ACC112 (cell line): Measurements from ENCODE around the gene TNIK.
A peak's percentile ranks its signal among the peaks of the same experiment; 100 is the strongest.

Experiments
- H2AFZ ChIP-seq: fragments of 200-600 bp; sonication (generic); one replicate; pipeline ENCODE4 v1.6.0; 2017; ENCODE audit warnings: antibody characterized with exemption, low read length; ENCODE audit not compliant: unreplicated experiment
- H3K27ac ChIP-seq: fragments of 200-600 bp; sonication (generic); 2 replicates; pipeline ENCODE4 v1.5.1; 2014; ENCODE audit warnings: low read depth, mild to moderate bottlenecking, antibody characterized with exemption, low read length, moderate library complexity
- H3K27me3 ChIP-seq: fragments of 200-600 bp; sonication (generic); 2 replicates; pipeline ENCODE4 v1.6.1; 2014; ENCODE audit warnings: mild to moderate bottlenecking, antibody characterized with exemption, low read length, moderate library complexity, mixed read lengths; ENCODE audit not compliant: insufficient read depth
- H3K36me3 ChIP-seq: fragments of 200-600 bp; sonication (generic); 2 replicates; pipeline ENCODE4 v1.6.1; 2016; ENCODE audit warnings: mild to moderate bottlenecking, antibody characterized with exemption, low read length, moderate library complexity, mixed read lengths; ENCODE audit not compliant: insufficient read depth
- H3K4me1 ChIP-seq: fragments of 200-600 bp; sonication (generic); one replicate; pipeline ENCODE4 v1.6.1; 2016; ENCODE audit warnings: low read length, mixed read lengths; ENCODE audit not compliant: insufficient read depth, unreplicated experiment, control insufficient read depth
- H3K4me3 ChIP-seq: fragments of 200-600 bp; sonication (generic); 2 replicates; pipeline ENCODE4 v1.5.1; 2014; ENCODE audit warnings: mild to moderate bottlenecking, low read depth, low read length
- H3K79me2 ChIP-seq: fragments of 200-600 bp; sonication (generic); one replicate; pipeline ENCODE4 v1.6.0; 2016; ENCODE audit warnings: low read length; ENCODE audit not compliant: control insufficient read depth, unreplicated experiment, insufficient read depth

Gene TNIK

GRCh38 chr3:171366043-171366442 is 94.2 kb downstream of the TNIK start:
- no peak overlapping the region for H3K4me3 ChIP-seq
- no peaks in the 10 kb centered on the region for H3K27me3 ChIP-seq
- no peaks in the 10 kb centered on the region for H3K4me1 ChIP-seq
- no peak overlapping the region for H3K27ac ChIP-seq
- H2AFZ ChIP-seq: no peak overlapping the region
- H3K36me3 ChIP-seq: no peaks in the 10 kb centered on the region
- no peaks in the 10 kb centered on the region for H3K79me2 ChIP-seq

GRCh38 chr3:171365489-171365888 is 94.7 kb downstream of the TNIK start:
- H3K4me1 ChIP-seq: no peaks in the 10 kb centered on the region
- no peaks in the 10 kb centered on the region for H3K79me2 ChIP-seq
- no peaks in the 10 kb centered on the region for H3K27me3 ChIP-seq
- no peak overlapping the region for H3K4me3 ChIP-seq
- H3K27ac ChIP-seq: no peak overlapping the region
- H3K36me3 ChIP-seq: no peaks in the 10 kb centered on the region
- H2AFZ ChIP-seq: no peak overlapping the region

- no peak overlapping the region for H3K27ac ChIP-seq
- no peak overlapping the region for H2AFZ ChIP-seq
- H3K79me2 ChIP-seq: no peaks in the 10 kb centered on the region
- no peak overlapping the region for H3K4me3 ChIP-seq
- no peaks in the 10 kb centered on the region for H3K36me3 ChIP-seq
- H3K27me3 ChIP-seq: no peaks in the 10 kb centered on the region
- H3K4me1 ChIP-seq: no peaks in the 10 kb centered on the region
Observed at GRCh38 chr3:171364500-171364899, 95.7 kb downstream of the TNIK start.

GRCh38 chr3:171363202-171363601 is 97.0 kb downstream of the TNIK start:
- Histone ChIP-seq H3K27me3 (no peaks in the 10 kb centered on the region), H3K27ac (no peak overlapping the region), H2AFZ (no peak overlapping the region), H3K4me1 (no peaks in the 10 kb centered on the region), H3K79me2 (no peaks in the 10 kb centered on the region), H3K36me3 (no peaks in the 10 kb centered on the region), H3K4me3 (no peak overlapping the region)

- Histone ChIP-seq H3K27ac (no peak overlapping the region), H3K79me2 (no peaks in the 10 kb centered on the region), H3K27me3 (no peaks in the 10 kb centered on the region), H2AFZ (no peak overlapping the region), H3K4me3 (no peak overlapping the region), H3K36me3 (no peaks in the 10 kb centered on the region), H3K4me1 (no peaks in the 10 kb centered on the region)
Observed at GRCh38 chr3:171362575-171362974, 97.6 kb downstream of the TNIK start.

- Histone ChIP-seq H3K27me3 (no peaks in the 10 kb centered on the region), H3K79me2 (no peaks in the 10 kb centered on the region), H3K4me3 (no peak overlapping the region), H3K27ac (no peak overlapping the region), H3K36me3 (no peaks in the 10 kb centered on the region), H3K4me1 (peaks cover 30% of the 10 kb centered on the region), H2AFZ (no peak overlapping the region)
Observed at GRCh38 chr3:171358881-171359198, 101.4 kb downstream of the TNIK start.

- Histone ChIP-seq H3K27me3 (no peaks in the 10 kb centered on the region), H2AFZ (no peak overlapping the region), H3K4me3 (no peak overlapping the region), H3K79me2 (no peaks in the 10 kb centered on the region), H3K27ac (no peak overlapping the region), H3K36me3 (no peaks in the 10 kb centered on the region), H3K4me1 (peaks cover 35% of the 10 kb centered on the region)
Observed at GRCh38 chr3:171358181-171358880, 101.9 kb downstream of the TNIK start.

- no peak overlapping the region for H3K4me3 ChIP-seq
- no peaks in the 10 kb centered on the region for H3K36me3 ChIP-seq
- peaks cover 41% of the 10 kb centered on the region for H3K4me1 ChIP-seq
- H2AFZ ChIP-seq: no peak overlapping the region
- H3K27me3 ChIP-seq: no peaks in the 10 kb centered on the region
- H3K79me2 ChIP-seq: no peaks in the 10 kb centered on the region
- no peak overlapping the region for H3K27ac ChIP-seq
Observed at GRCh38 chr3:171357721-171358120, 102.5 kb downstream of the TNIK start.

- Histone ChIP-seq H3K27me3 (no peaks in the 10 kb centered on the region), H3K4me1 (peaks cover 56% of the 10 kb centered on the region), H2AFZ (no peak overlapping the region), H3K4me3 (peak overlapping the region; percentile 26; the same call in 1 of the 2 replicates), H3K36me3 (no peaks in the 10 kb centered on the region), H3K27ac (0 out of 2 replicates have a peak overlapping the region, but pooled peaks have one; percentile 2), H3K79me2 (no peaks in the 10 kb centered on the region)
Observed at GRCh38 chr3:171356251-171356650, 104.0 kb downstream of the TNIK start.

- no peaks in the 10 kb centered on the region for H3K36me3 ChIP-seq
- no peaks in the 10 kb centered on the region for H3K79me2 ChIP-seq
- H3K27ac ChIP-seq: no peak overlapping the region
Observed at GRCh38 chr3:171354706-171355582, 105.3 kb downstream of the TNIK start.

More at GRCh38 chr3:171354706-171355582, 105.3 kb downstream of the TNIK start:
- peaks cover 65% of the 10 kb centered on the region for H3K4me1 ChIP-seq
- H3K27me3 ChIP-seq: no peaks in the 10 kb centered on the region
- no peak overlapping the region for H2AFZ ChIP-seq
- H3K4me3 ChIP-seq: no peak overlapping the region
